Hepatocyte (in vitro differentiated cells): ENCODE results near the gene KANK4.

Source experiments
- EZH2phosphoT487 ChIP-seq: fragments of 200-600 bp; sonication (generic); IDR thresholded peaks from one replicate; pipeline ENCODE4 v1.6.1; 2018; ENCODE audit warnings: antibody characterized with exemption, mild to moderate bottlenecking, low read depth, moderate library complexity; ENCODE audit not compliant: unreplicated experiment, severe bottlenecking
- TF ChIP-seq, protein P1 (sequence below): fragments of 200-600 bp; sonication (generic); IDR thresholded peaks from 2 replicates; pipeline ENCODE4 v1.5.1; 2016; ENCODE audit warnings: antibody characterized with exemption, mild to moderate bottlenecking; ENCODE audit not compliant: poor library complexity

DNA sequence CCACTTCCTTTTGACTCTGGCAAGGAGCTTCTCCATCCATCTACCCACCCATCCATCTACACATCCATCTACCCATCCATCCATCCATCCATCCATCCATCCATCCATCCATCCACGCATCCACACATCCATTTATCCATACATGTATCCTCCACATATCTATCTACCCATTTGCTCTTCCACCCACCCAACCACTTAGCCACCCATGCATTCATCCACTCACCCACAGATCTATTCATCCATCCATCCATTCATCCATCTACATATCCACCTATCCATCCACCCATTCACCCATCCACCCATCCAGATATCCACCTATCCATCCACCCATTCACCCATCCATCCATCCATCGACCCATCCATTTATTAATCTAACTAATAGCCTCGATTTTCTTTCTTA, 23.0 kb upstream of the KANK4 start:
- no peak for TF ChIP-seq EZH2phosphoT487
- TF ChIP-seq, protein P1, sequence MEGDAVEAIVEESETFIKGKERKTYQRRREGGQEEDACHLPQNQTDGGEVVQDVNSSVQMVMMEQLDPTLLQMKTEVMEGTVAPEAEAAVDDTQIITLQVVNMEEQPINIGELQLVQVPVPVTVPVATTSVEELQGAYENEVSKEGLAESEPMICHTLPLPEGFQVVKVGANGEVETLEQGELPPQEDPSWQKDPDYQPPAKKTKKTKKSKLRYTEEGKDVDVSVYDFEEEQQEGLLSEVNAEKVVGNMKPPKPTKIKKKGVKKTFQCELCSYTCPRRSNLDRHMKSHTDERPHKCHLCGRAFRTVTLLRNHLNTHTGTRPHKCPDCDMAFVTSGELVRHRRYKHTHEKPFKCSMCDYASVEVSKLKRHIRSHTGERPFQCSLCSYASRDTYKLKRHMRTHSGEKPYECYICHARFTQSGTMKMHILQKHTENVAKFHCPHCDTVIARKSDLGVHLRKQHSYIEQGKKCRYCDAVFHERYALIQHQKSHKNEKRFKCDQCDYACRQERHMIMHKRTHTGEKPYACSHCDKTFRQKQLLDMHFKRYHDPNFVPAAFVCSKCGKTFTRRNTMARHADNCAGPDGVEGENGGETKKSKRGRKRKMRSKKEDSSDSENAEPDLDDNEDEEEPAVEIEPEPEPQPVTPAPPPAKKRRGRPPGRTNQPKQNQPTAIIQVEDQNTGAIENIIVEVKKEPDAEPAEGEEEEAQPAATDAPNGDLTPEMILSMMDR = no peak
